ENCODE measurements around the gene RGS7. TPM values are rescaled to one million over a fixed set of nuclear protein-coding genes. Genes with fewer than 3 reads are reported as not detected.

RGS7 gene
- total and polyA plus RNA-seq, 2 of the 4 experiments (the other 2 are of a cell fraction), result 0.58 to 0.72 TPM

GRCh38 chr1:240998441-240999015 is 358.5 kb downstream of the RGS7 start:
- Histone ChIP-seq H3K56ac (ENCODE audit: extremely low read depth, insufficient read depth, low read length) (no peak overlapping the region), H3K4me3 (ENCODE audit: insufficient read depth, low read depth, low read length) (no peak overlapping the region), H4K91ac (ENCODE audit: insufficient read depth, low read depth, low read length) (no peak overlapping the region), H4K20me1 (ENCODE audit: insufficient read depth, low read length) (no peaks in the 10 kb centered on the region), H2BK5ac (ENCODE audit: low read depth, low read length, poor library complexity, severe bottlenecking) (no peak overlapping the region), H3K4ac (ENCODE audit: low read depth, low read length) (no peak overlapping the region), H3K36me3 (ENCODE audit: control insufficient read depth, insufficient read depth, low read length) (no peaks in the 10 kb centered on the region), H3K18ac (ENCODE audit: low read depth, low read length) (no peak overlapping the region), H3K4me2 (ENCODE audit: low read depth, low read length) (no peak overlapping the region), H3K9me1 (ENCODE audit: insufficient read depth, low read length) (no peaks in the 10 kb centered on the region), H2AK5ac (ENCODE audit: low read depth, low read length) (no peak overlapping the region), H2BK120ac (ENCODE audit: low read depth, low read length) (no peak overlapping the region), H3K27ac (ENCODE audit: insufficient read depth, low read length) (no peak overlapping the region), H3K9ac (ENCODE audit: low read depth, low read length) (no peak overlapping the region), H2AK9ac (replicated peaks; ENCODE audit: low read depth, low read length, poor library complexity) (no peak overlapping the region), H3K79me1 (ENCODE audit: low read depth in 1 of 2, low read length in 2 of 2) (no peaks in the 10 kb centered on the region), H3K9me3 (ENCODE audit: control insufficient read depth, insufficient read depth, low read length) (peaks cover 5% of the 10 kb centered on the region; the same call in 1 of the 2 replicates), H3K4me1 (ENCODE audit: control insufficient read depth, insufficient read depth, low read length) (no peaks in the 10 kb centered on the region), H2AFZ (replicated peaks; ENCODE audit: low read length, poor library complexity) (no peak overlapping the region), H3K27me3 (ENCODE audit: control insufficient read depth, insufficient read depth, low read length) (no peaks in the 10 kb centered on the region), H4K5ac (ENCODE audit: low read depth, low read length) (no peak overlapping the region), H2BK20ac (ENCODE audit: low read depth, low read length) (no peak overlapping the region), H3K14ac (replicated peaks; ENCODE audit: low read depth, low read length) (no peak overlapping the region), H3K23ac (ENCODE audit: low read depth, low read length) (no peak overlapping the region), H2BK15ac (ENCODE audit: low read depth, low read length) (no peak overlapping the region), H4K8ac (ENCODE audit: low read depth in 2 of 2, low read length in 2 of 2) (no peak overlapping the region)
- ChIA-PET POLR2A (ENCODE audit: unreplicated experiment) (interaction anchor here (0.6 kb wide), 1 partner anchor 1567 kb away, joined by 9 read pairs; no protein-coding TSS in a partner anchor), CTCF (interaction anchor here (0.7 to 1.2 kb wide), 2 partner anchors 8 to 19 kb away, joined by 4 to 5 read pairs; no protein-coding TSS in a partner anchor)
- no peak for TF ChIP-seq CEBPB (IDR thresholded peaks at IDR 0.05; ENCODE audit: low read depth, low read length)
- TF ChIP-seq RCOR1 (IDR thresholded peaks at IDR 0.05; ENCODE audit: insufficient replicate concordance, low read length), result no peak
- no peak for TF ChIP-seq NFE2L2 (IDR thresholded peaks at IDR 0.05; ENCODE audit: low read depth, low read length)
- no peak for TF ChIP-seq MXI1 (IDR thresholded peaks at IDR 0.05; ENCODE audit: borderline replicate concordance, low read depth, low read length)
- TF ChIP-seq FOS (IDR thresholded peaks at IDR 0.05; ENCODE audit: low read depth, low read length), result no peak
- TF ChIP-seq POLR2A (IDR thresholded peaks at IDR 0.05; ENCODE audit: low read depth, low read length), result no peak
- no peak for TF ChIP-seq BHLHE40 (IDR thresholded peaks at IDR 0.05; ENCODE audit: low read depth, low read length)
- TF ChIP-seq RFX5 (IDR thresholded peaks at IDR 0.05; ENCODE audit: low read depth, low read length), result no peak
- TF ChIP-seq CTCF (conservative IDR thresholded peaks at IDR 0.05; ENCODE audit: low read depth, low read length), result no peak
- no peak for TF ChIP-seq CHD1 (IDR thresholded peaks at IDR 0.05; ENCODE audit: low read depth, low read length)
- TF ChIP-seq, protein P1, sequence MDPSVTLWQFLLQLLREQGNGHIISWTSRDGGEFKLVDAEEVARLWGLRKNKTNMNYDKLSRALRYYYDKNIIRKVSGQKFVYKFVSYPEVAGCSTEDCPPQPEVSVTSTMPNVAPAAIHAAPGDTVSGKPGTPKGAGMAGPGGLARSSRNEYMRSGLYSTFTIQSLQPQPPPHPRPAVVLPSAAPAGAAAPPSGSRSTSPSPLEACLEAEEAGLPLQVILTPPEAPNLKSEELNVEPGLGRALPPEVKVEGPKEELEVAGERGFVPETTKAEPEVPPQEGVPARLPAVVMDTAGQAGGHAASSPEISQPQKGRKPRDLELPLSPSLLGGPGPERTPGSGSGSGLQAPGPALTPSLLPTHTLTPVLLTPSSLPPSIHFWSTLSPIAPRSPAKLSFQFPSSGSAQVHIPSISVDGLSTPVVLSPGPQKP (IDR thresholded peaks at IDR 0.05; ENCODE audit: borderline replicate concordance, low read depth, low read length), result no peak
- TF ChIP-seq RAD21 (IDR thresholded peaks at IDR 0.05; ENCODE audit: low read length), result no peak
- no peak for TF ChIP-seq SMC3 (IDR thresholded peaks at IDR 0.05; ENCODE audit: low read depth, low read length)
- no peak for TF ChIP-seq MAZ (IDR thresholded peaks at IDR 0.05; ENCODE audit: borderline replicate concordance, low read depth, low read length)
- TF ChIP-seq, protein P2, sequence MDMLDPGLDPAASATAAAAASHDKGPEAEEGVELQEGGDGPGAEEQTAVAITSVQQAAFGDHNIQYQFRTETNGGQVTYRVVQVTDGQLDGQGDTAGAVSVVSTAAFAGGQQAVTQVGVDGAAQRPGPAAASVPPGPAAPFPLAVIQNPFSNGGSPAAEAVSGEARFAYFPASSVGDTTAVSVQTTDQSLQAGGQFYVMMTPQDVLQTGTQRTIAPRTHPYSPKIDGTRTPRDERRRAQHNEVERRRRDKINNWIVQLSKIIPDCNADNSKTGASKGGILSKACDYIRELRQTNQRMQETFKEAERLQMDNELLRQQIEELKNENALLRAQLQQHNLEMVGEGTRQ (IDR thresholded peaks at IDR 0.05; ENCODE audit: low read depth, low read length), result no peak
- dilution Hi-C loops (cut with HindIII; ENCODE audit: low sequenced_read_pairs, unreplicated experiment), result no loop called here
- in situ Hi-C loops (cut with MboI; ENCODE audit: low sequenced_read_pairs), result no loop called here
- no peak for DNase-seq
- 90% methylated on average over 2 of the region's 18 CpGs; no CpG with 5 or more reads in 1 of the 2 experiments for WGBS, 2 experiments (ENCODE audit: extremely low coverage in 2 of 2, insufficient read length in 1 of 2)
- intact Hi-C loops (cut with micrococcal nuclease), result no loop called here
- no peak for ATAC-seq (ENCODE audit: low read depth)
- no TSS peak for BruUV-seq (replicated peaks)

All from IMR-90 (cell line).